CD14-positive monocyte (primary cell): ENCODE results near the gene FAXC. TPM values are rescaled to one million over a fixed set of nuclear protein-coding genes. Genes with fewer than 3 reads are reported as not detected.

Source experiments
- DNase-seq, 3 donors: peaks; one replicate each; pipeline ENCODE4 v3.0.0-alpha.2; 2011 to 2022
- H2AFZ ChIP-seq: 2 replicates; pipeline ENCODE4 v1.6.0; 2012; ENCODE audit warnings: mild to moderate bottlenecking, low read depth, low read length, inconsistent platforms; ENCODE audit not compliant: insufficient read depth, poor library complexity, severe bottlenecking
- H3K27ac ChIP-seq, 2 donors: 1 replicate in 1 of 2; 2 replicates in 1 of 2; pipeline ENCODE4 v1.5.1; 2012 to 2013; ENCODE audit warnings: low read length in 2 of 2, control low read depth in 1 of 2, inconsistent platforms in 1 of 2, low read depth in 1 of 2, mild to moderate bottlenecking in 1 of 2
- H3K27me3 ChIP-seq, 2 donors: one replicate each; pipeline versions ENCODE4 v1.6.0 to v1.6.1; 2011 to 2013; ENCODE audit warnings: low read length in 2 of 2; ENCODE audit not compliant: control insufficient read depth in 2 of 2, insufficient read depth in 2 of 2
- H3K36me3 ChIP-seq, 2 donors: replicated peaks in 1 of 2; 1 replicate in 1 of 2; 2 replicates in 1 of 2; pipeline versions ENCODE4 v1.5.1 to v1.6.1; 2012 to 2013; ENCODE audit warnings: low read length in 2 of 2, control low read depth in 1 of 2, inconsistent platforms in 1 of 2, mild to moderate bottlenecking in 1 of 2; ENCODE audit not compliant: insufficient read depth in 2 of 2, control insufficient read depth in 1 of 2
- H3K4me1 ChIP-seq, 2 donors: 1 replicate in 1 of 2; 2 replicates in 1 of 2; pipeline versions ENCODE4 v1.5.1 to v1.6.1; 2012 to 2013; ENCODE audit warnings: low read length in 2 of 2, control low read depth in 1 of 2, inconsistent platforms in 1 of 2, mild to moderate bottlenecking in 1 of 2, moderate library complexity in 1 of 2; ENCODE audit not compliant: insufficient read depth in 2 of 2, control insufficient read depth in 1 of 2
- H3K4me2 ChIP-seq: replicated peaks from 2 replicates; pipeline ENCODE3; 2012; ENCODE audit warnings: low read length, moderate library complexity, mild to moderate bottlenecking; ENCODE audit not compliant: poor library complexity, severe bottlenecking; ENCODE audit errors: extremely low read depth
- H3K4me3 ChIP-seq, 3 experiments: fragments of 200-600 bp in 1 of 3; sonication (generic) in 1 of 3; replicated peaks in 1 of 3; 1 replicate in 2 of 3; 2 replicates in 1 of 3; pipeline ENCODE4 v1.5.1; 2011 to 2013; ENCODE audit warnings: low read length in 3 of 3, mild to moderate bottlenecking in 3 of 3, control low read depth in 2 of 3, low read depth in 2 of 3, inconsistent platforms in 1 of 3, moderate library complexity in 1 of 3
- H3K79me2 ChIP-seq: 2 replicates; pipeline ENCODE4 v1.6.0; 2012; ENCODE audit warnings: mild to moderate bottlenecking, control low read depth, inconsistent platforms, low read length, moderate library complexity; ENCODE audit not compliant: insufficient read depth
- H3K9ac ChIP-seq: 2 replicates; pipeline ENCODE4 v1.6.0; 2017; ENCODE audit warnings: low read length, mild to moderate bottlenecking; ENCODE audit not compliant: insufficient read depth, poor library complexity, severe bottlenecking
- H3K9me3 ChIP-seq, 2 donors: replicated peaks in 1 of 2; 1 replicate in 1 of 2; 2 replicates in 1 of 2; pipeline versions ENCODE4 v1.5.1 to v1.6.1; 2012 to 2013; ENCODE audit warnings: low read length in 2 of 2, control low read depth in 1 of 2; ENCODE audit not compliant: control insufficient read depth in 1 of 2, insufficient read depth in 1 of 2
- H4K20me1 ChIP-seq: 2 replicates; pipeline ENCODE4 v1.6.0; 2012; ENCODE audit warnings: mild to moderate bottlenecking, low read length, control low read depth, moderate library complexity; ENCODE audit not compliant: insufficient read depth
- H3K27ac Mint-ChIP-seq, 7 donors: one replicate each; pipeline ENCODE4 v1.8.0; 2020; ENCODE audit warnings: mild to moderate bottlenecking in 7 of 7, mixed read lengths in 7 of 7, moderate library complexity in 6 of 7, inconsistent platforms in 2 of 7
- H3K27me3 Mint-ChIP-seq, 3 donors: one replicate each; pipeline ENCODE4 v1.8.0; 2021 to 2022; ENCODE audit warnings: low read depth in 3 of 3, mild to moderate bottlenecking in 3 of 3, mixed read lengths in 3 of 3, moderate library complexity in 3 of 3, inconsistent platforms in 1 of 3
- H3K36me3 Mint-ChIP-seq, 2 donors: one replicate each; pipeline ENCODE4 v1.8.0; 2020; ENCODE audit warnings: mixed read lengths in 2 of 2, inconsistent platforms in 1 of 2, mild to moderate bottlenecking in 1 of 2
- H3K4me1 Mint-ChIP-seq: one replicate; pipeline ENCODE4 v1.8.0; 2020; ENCODE audit warnings: mild to moderate bottlenecking, mixed read lengths
- H3K4me3 Mint-ChIP-seq, 2 donors: one replicate each; pipeline ENCODE4 v1.8.0; 2020; ENCODE audit warnings: mild to moderate bottlenecking in 2 of 2, mixed read lengths in 2 of 2, moderate library complexity in 1 of 2
- H3K9me3 Mint-ChIP-seq, 7 donors: one replicate each; pipeline ENCODE4 v1.8.0; 2020 to 2022; ENCODE audit warnings: mixed read lengths in 7 of 7, mild to moderate bottlenecking in 6 of 7, moderate library complexity in 6 of 7, inconsistent platforms in 2 of 7
- CTCF ChIP-seq: fragments of 200-600 bp; IDR thresholded peaks from one replicate; pipeline ENCODE4 v1.8.0; 2022; ENCODE audit warnings: antibody characterized with exemption, mild to moderate bottlenecking
- WGBS: methylation state at CpG from one replicate; pipeline ENCODE4 v1.1.5; 2013; ENCODE audit warnings: missing lambda C conversion rate; ENCODE audit not compliant: insufficient coverage; 5-methylcytosine and 5-hydroxymethylcytosine counted together
- intact Hi-C, 2 donors: fragments of 100-400 bp; cut with micrococcal nuclease; formaldehyde crosslinking; loops; one replicate each; pipeline versions ENCODE4 v1.15.0 to v1.15.1; 2023
- polyA plus RNA-seq, 3 donors: library from polyadenylated mRNA; depleted of rRNA in 1 of 3; unstranded in 2 of 3; stranded (reverse) in 1 of 3; fragments of 300-500 nt in 2 of 3; fragments of >200 nt in 1 of 3; fragmentation: Illumina TruSeq in 2 of 3; gene quantifications; 1 replicate in 2 of 3; 2 replicates in 1 of 3; pipeline ENCODE4 v1.2.3, GENCODE V29; 2012 to 2021

FAXC gene
- polyA plus RNA-seq, 3 donors: not detected

- H3K36me3 Mint-ChIP-seq: no peaks in the 10 kb centered on the region
These were observed 37.1 kb downstream of the FAXC start for GRCh38 chr6:99312354-99312753.

GRCh38 chr6:99310553-99310952, 38.9 kb downstream of the FAXC start:
- intact Hi-C loops: no loop called here
- H3K9me3 Mint-ChIP-seq: no peaks in the 10 kb centered on the region
- no peaks in the 10 kb centered on the region for H3K36me3 Mint-ChIP-seq
- no peak overlapping the region for H3K4me3 Mint-ChIP-seq
- Histone ChIP-seq H3K9ac (no peak overlapping the region), H2AFZ (no peak overlapping the region), H3K27me3 (no peaks in the 10 kb centered on the region), H3K4me2 (no peak overlapping the region), H3K79me2 (no peaks in the 10 kb centered on the region), H3K9me3 (no peaks in the 10 kb centered on the region), H4K20me1 (no peaks in the 10 kb centered on the region), H3K4me1 (no peaks in the 10 kb centered on the region), H3K27ac (no peak overlapping the region), H3K4me3 (no peak overlapping the region), H3K36me3 (no peaks in the 10 kb centered on the region)
- H3K27me3 Mint-ChIP-seq: peaks cover 1 to 9% (median 7%) of the 10 kb centered on the region in 3 donors
- TF ChIP-seq CTCF: no peak
- H3K4me1 Mint-ChIP-seq: no peaks in the 10 kb centered on the region
- H3K27ac Mint-ChIP-seq: no peak overlapping the region
- no CpG with 5 or more reads among the region's 1 CpG for WGBS
- DNase-seq: no peak

More at GRCh38 chr6:99312354-99312753, 37.1 kb downstream of the FAXC start:
- no peaks in the 10 kb centered on the region for H3K4me1 Mint-ChIP-seq
- H3K27me3 Mint-ChIP-seq: peaks cover 0 to 9% (median 5%) of the 10 kb centered on the region in 3 donors
- Histone ChIP-seq H3K4me3 (no peak overlapping the region), H2AFZ (no peak overlapping the region), H3K4me2 (no peak overlapping the region), H3K9ac (no peak overlapping the region), H3K27ac (no peak overlapping the region), H3K36me3 (no peaks in the 10 kb centered on the region), H3K27me3 (no peaks in the 10 kb centered on the region), H3K4me1 (no peaks in the 10 kb centered on the region), H4K20me1 (no peaks in the 10 kb centered on the region), H3K79me2 (no peaks in the 10 kb centered on the region), H3K9me3 (no peaks in the 10 kb centered on the region)
- no peak overlapping the region for H3K4me3 Mint-ChIP-seq
- intact Hi-C loops: no loop called here
- H3K27ac Mint-ChIP-seq: no peak overlapping the region
- TF ChIP-seq CTCF: no peak
- DNase-seq: no peak
- no CpG with 5 or more reads among the region's 2 CpGs for WGBS
- H3K9me3 Mint-ChIP-seq: no peaks in the 10 kb centered on the region
